ENCODE data around the gene BOLL. TPM values are rescaled to one million over a fixed set of nuclear protein-coding genes. Genes with fewer than 3 reads are reported as not detected.
"Not testable (repeated sequence)": the region's sequence is repeated elsewhere in the genome, so short reads cannot be mapped to it uniquely, and the experiment has no call there.

Gene BOLL
- total and polyA plus RNA-seq, 12 donors = 0.12 to 0.18 TPM; not detected in 10

DNA sequence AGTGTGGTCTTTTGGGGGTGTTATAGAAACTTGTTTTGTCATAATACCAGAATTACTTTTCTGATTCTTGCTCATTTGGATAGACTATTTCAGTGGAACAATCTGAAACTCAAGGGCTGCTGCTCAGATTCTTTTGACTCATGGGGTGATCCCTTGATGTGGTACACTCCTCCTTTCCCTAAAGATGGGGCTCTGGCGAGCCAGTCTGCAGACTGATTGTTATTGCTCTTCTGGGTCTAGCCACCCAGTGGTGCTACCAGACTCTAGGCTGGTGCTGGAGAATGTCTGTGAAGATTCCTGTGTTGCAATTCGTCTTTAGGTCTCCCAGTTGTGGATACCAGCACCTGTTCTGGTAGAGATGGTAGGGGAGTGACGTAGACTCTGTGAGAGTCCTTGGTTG, 84.2 kb downstream of the BOLL start:
- H3K4me3 ChIP-seq = no peak overlapping the region
- no peak for DNase-seq
- no peaks in the 10 kb centered on the region for H3K9me3 ChIP-seq
- 80 to 89% methylated on average over 3 of the region's 3 CpGs for WGBS, 2 donors
- intact Hi-C loops (cut with DNase I) = loop anchor here in 6 of 10 donors (10.0 kb wide), 5 partner anchors 186 to 594 kb away; partner anchors contain the start of genes MOB4 (in 3 of the 6), SF3B1 (in 2 of the 6), HSPD1 (in 1 of the 6) and HSPE1 (in 1 of the 6)
- ATAC-seq = no peak
- peaks cover 0 to 10% (median 5%) of the 10 kb centered on the region in 9 donors for H3K4me1 ChIP-seq
- H3K27me3 ChIP-seq = no peaks in the 10 kb centered on the region
- H3K36me3 ChIP-seq = no peaks in the 10 kb centered on the region
- H3K27ac ChIP-seq = no peak overlapping the region
- TF ChIP-seq CTCF (IDR thresholded peaks at IDR 0.05) = no peak

DNA sequence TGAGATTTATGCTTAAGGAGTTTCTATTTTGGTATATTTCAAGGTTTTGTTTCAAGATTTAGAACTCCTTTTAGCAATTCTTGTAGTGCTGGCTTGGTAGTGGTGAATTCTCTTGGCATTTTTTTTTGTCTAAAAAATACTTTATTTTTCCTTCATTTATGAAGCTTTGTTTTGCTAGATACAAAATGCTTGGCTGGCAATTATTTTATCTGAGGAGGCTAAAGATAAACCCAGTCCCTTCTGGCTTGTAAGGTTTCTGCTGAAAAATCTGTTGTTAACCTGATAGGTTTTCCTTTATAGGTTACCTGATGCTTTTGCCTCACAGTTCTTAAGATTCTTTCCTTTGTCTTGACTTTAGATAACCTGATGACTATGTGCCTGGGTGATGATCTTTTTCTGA, 85.4 kb downstream of the BOLL start:
- not testable (repeated sequence) for H3K27ac ChIP-seq, H3K9me3 ChIP-seq, H3K4me1 ChIP-seq, H3K4me3 ChIP-seq, DNase-seq, H3K27me3 ChIP-seq, ATAC-seq, H3K36me3 ChIP-seq
- intact Hi-C loops (cut with DNase I) = loop anchor here in 6 of 10 donors (10.0 kb wide), 5 partner anchors 185 to 595 kb away; partner anchors contain the start of genes MOB4 (in 3 of the 6), SF3B1 (in 2 of the 6), HSPD1 (in 1 of the 6) and HSPE1 (in 1 of the 6)

GRCh38 chr2:197696571-197696970, 88.5 kb downstream of the BOLL start:
- H3K4me3 ChIP-seq; DNase-seq; H3K27me3 ChIP-seq; H3K9me3 ChIP-seq; intact Hi-C loops (cut with DNase I); H3K4me1 ChIP-seq; ATAC-seq; H3K27ac ChIP-seq; H3K36me3 ChIP-seq: not testable (repeated sequence)
- 93% methylated on average over 14 to 19 of the region's 29 CpGs for WGBS, 2 donors

GRCh38 chr2:197695971-197696370, 89.1 kb downstream of the BOLL start:
- H3K4me3 ChIP-seq; H3K27ac ChIP-seq; H3K36me3 ChIP-seq; ATAC-seq; H3K9me3 ChIP-seq; DNase-seq; H3K4me1 ChIP-seq; intact Hi-C loops (cut with DNase I); H3K27me3 ChIP-seq: not testable (repeated sequence)
- 95% methylated on average over 12 to 19 of the region's 30 CpGs for WGBS, 2 donors

GRCh38 chr2:197695206-197695605, 89.9 kb downstream of the BOLL start:
- H3K4me3 ChIP-seq; H3K27ac ChIP-seq; ATAC-seq; H3K36me3 ChIP-seq; H3K4me1 ChIP-seq; intact Hi-C loops (cut with DNase I); DNase-seq; H3K9me3 ChIP-seq; H3K27me3 ChIP-seq: not testable (repeated sequence)
- WGBS, 2 donors = 95 to 98% methylated on average over 4 of the region's 6 CpGs

DNA sequence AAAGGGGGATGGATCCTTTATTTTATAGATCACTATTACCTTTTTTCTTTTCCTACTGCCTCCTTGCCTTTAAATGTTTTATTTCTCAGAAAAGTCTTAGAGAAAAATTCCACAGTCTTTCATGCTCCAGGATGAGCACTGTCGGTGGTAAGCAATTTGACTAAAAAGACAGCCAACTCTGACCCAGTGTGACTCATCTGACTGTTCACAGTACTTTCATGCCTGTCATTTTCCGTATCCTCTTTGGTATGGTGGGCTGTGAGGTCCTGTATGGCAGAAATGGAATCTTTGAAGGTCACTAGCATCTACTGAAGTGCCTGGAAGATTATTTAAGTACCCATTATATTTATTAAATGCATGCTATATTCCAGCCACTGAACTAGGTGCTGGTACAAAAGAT, 107.6 kb downstream of the BOLL start:
- WGBS, 2 donors = 44 to 45% methylated on average over 2 of the region's 2 CpGs
- peak in 1 of 8 donors; percentile 63 for ATAC-seq
- Histone ChIP-seq H3K4me3 (no peak overlapping the region), H3K27me3 (peaks cover 0 to 3% (median 0%) of the 10 kb centered on the region in 7 donors), H3K4me1 (peaks cover 0 to 32% (median 9%) of the 10 kb centered on the region in 9 donors), H3K36me3 (no peaks in the 10 kb centered on the region), H3K27ac (peak overlapping the region in 3 of 10 donors; percentile 70 to 89 (median 80)), H3K9me3 (no peaks in the 10 kb centered on the region)
- intact Hi-C loops (cut with DNase I) = loop anchor here in 1 of 10 donors (5.0 kb wide), 1 partner anchor 50 kb away; no protein-coding TSS in a partner anchor
- no peak for TF ChIP-seq CTCF (IDR thresholded peaks at IDR 0.05)
- DNase-seq = no peak

All from heart right ventricle (tissue), 16 donors.